GM21529 (cell line): Measurements from ENCODE around the gene IL22RA2.
"Not testable (repeated sequence)": the region's sequence is repeated elsewhere in the genome, so short reads cannot be mapped to it uniquely, and the experiment has no call there.

Experiments used
- ATAC-seq: cut with Tn5 transposase; IDR thresholded peaks from one replicate; pipeline ENCODE4 v1.9.1; 2021; ENCODE audit not compliant: unreplicated experiment

The IL22RA2 gene, protein sequence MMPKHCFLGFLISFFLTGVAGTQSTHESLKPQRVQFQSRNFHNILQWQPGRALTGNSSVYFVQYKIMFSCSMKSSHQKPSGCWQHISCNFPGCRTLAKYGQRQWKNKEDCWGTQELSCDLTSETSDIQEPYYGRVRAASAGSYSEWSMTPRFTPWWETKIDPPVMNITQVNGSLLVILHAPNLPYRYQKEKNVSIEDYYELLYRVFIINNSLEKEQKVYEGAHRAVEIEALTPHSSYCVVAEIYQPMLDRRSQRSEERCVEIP

DNA sequence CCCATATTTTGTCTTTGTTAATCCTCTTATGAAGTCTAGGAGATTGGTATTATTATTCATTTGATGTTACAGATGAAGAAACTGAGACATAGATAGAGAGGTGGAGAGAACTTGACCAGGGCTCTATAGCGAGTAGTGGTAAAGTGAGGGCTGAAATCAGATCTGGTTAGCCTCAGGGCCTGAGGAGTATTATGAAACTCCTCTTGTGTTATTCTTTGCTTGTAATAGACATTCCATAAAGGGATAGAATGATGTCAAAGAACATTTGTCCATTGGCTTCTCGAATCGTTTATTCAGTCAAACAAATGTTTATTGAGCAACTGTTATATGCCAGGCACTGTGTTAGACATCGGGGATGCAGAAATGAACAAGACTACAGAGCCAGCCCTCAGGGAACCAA is at the start of gene IL22RA2:
TSS of gene IL22RA2 (minus strand) at position 144 of the 400 bp plus-strand sequence. CDS start 11,895 bp downstream, outside the sequence.
- ATAC-seq, result no peak

DNA sequence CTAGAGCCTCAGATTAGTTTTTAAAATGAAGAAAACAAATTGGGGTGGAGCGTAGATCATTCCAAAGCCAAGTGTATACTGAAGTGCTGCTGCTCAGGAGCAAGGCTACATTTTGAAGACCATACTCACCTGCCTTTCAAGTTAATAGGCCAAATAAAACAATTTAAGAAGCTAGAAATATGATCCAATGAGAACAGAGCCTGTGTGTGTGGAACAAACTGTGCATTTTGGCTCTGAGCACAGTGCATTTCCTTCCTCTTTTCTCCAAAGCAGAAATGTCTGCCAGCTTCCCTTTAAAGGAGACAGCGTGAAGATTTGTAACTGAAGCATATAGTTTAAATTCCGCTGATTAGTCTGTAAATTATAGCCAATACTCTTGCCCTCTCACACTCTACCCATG is 48.9 kb upstream of the IL22RA2 start:
- ATAC-seq, result no peak

DNA sequence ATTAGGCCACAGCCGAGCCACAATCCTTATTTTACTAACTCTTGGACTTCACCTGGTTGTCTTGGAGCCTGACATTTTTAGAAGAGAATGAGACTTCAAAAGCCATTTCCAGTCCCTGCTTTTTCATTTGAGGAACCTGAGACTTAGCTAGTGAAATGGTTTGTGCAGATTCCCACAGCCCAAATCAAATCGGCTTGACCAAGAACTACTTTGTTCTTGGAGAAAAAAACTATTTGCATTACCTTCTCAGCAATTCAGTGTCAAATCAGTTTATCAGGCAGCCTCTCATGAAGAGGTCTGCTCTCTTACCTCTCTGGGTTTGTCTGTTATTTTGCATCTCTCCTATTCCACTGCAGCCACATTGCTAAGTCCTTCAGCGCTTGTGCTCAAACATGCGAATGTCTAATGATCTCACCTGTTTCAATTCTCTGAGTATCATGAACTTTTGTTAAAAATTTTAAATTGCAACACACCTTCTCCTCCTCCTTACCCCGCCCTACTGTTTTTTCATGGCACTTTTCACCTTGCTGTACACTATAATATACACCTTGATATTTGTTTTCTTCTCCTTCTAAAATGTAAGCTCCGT is 46.3 kb upstream of the IL22RA2 start:
- no peak for ATAC-seq

DNA sequence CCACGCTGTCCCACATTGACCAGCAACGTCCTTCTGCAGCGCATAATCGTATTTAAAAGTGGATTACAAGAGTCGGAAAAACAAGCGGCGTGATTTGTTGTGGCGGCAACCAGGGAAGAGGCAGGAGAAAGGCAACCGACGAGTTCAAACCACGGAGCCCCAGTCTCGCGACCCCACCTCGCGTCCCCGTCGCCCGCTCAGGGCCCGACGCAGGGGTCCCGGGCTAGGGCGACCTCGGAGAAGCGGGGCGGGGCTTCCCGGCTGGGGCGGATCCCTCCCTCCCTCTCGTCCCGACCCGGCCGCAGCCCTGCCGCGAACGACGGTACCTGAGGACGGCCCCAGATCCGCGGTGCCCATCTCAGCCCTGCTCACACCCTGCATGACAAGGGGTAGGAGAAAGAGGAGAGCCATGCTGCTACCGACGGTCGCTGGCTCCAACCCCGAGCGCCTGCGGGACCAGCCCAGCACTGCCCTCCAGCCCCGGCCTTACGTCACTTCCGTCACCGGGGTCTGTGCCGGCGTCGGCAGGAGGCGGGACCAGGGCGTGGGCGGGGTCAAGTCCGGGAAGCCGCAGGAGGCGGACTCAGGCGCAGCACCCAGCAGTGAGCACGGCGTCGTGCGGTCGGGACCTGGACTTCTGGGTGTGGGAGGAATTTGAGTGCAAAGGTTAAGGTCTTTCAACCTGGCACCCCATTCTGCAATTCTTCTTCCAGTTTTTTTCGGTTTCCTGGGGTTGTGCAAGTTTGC is 45.6 kb upstream of the IL22RA2 start, which contains the start of gene IFNGR1:
TSS of gene IFNGR1 (minus strand) at position 469 of the 747 bp plus-strand sequence. CDS start at position 411, 58 bp downstream.
- ATAC-seq, result peak; percentile 87

DNA sequence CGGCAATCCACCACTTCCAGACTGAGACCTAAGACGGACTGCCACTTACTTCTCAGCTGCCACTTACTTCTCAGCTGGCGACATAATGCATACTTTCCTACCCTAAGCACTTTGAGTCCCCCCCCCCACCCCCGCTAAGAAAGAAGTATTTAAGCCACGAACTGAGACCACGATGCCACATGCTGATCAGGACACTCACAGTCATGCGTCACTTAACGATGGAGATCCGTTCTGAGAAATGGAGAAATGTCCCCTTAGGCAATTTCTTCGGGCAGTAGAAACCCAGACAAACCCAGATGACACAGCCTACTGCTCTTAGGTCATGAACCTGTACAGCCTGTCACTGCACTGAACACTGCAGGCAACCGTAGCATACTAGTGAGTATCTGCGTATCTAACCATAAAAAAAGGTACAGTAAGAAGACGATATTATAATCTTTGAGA is 45.1 kb upstream of the IL22RA2 start:
- peak; percentile 29 for ATAC-seq

DNA sequence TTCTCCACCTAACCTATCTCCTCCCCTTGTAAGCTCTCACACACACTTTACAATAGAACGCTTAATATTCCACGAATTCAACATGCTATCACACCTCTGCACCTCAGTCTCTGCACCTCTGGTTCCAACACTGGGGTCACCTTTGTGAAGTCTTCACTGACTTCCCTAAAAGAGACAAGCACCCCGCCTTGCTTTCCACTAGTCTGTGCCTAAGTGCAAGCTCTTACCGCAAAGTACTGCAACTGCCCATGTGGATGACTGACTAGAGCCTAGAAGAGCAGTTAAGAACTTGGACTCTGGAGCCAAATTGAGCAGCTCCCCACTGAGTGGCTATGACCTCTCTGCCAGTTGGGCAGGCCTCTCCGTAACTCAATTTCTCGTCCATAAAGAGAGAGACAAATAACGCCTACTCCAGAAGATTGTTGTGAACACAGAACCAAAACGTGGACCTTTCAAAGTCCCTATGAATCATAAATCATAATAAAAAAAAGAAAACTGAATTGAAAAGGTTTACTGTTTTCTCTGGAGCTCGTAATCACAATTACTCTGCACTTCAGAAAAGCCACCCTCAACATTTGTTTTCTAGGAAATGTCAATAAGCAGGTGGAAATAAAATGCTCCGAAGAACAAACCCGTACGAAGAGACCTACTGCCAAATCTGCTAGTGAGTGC is 44.5 kb upstream of the IL22RA2 start:
- ATAC-seq, result peak; percentile 21

DNA sequence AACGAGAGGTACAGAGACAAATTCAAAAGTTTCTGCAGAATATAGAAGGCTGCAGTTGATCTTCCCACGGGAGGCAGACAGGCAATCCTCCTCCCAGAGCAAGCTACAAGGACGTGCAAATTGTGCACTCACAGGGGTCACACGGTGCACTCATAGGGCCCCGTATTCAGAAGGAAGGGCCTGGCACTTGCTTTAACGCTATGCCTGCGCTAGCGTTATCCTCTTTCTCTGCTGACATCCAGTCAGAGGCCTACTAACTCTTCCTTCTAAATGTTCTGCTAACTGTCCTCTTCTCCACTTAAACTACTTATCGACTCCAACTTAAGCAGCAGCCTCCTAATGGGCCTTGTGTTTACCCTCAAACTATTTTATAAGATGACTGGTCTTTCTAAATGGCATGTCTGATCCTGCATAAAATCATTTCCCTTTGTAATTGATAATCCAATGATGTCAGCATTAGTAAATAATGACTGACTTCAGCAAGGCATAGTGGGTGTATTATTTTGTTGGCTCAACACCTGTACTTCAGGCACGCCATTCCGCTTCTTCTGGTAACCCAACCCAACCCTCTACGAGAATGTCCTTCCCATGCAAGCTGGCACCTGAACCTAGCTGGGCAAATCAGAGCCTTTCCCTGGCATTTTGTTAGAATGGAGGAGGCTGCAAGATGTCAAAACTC is 43.6 kb upstream of the IL22RA2 start:
- ATAC-seq, result no peak

DNA sequence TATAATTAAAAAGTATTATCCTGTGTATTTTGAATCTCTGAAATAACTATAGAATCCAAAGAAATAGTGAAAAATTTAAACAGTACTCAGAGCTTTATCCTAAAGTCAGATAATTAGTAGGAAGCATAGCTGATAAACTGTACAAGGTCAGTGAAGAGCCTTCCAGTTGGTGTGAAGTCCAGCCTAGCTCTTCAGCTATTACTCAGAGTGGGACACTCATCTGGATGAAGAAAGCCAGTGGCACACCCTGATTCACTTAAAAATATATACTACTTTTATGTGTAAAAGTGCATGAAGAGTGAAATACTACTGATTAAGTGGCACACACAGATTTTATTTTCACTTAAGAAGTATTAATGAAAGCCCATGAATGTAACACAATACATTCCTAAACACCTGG is 42.7 kb upstream of the IL22RA2 start:
- no peak for ATAC-seq

DNA sequence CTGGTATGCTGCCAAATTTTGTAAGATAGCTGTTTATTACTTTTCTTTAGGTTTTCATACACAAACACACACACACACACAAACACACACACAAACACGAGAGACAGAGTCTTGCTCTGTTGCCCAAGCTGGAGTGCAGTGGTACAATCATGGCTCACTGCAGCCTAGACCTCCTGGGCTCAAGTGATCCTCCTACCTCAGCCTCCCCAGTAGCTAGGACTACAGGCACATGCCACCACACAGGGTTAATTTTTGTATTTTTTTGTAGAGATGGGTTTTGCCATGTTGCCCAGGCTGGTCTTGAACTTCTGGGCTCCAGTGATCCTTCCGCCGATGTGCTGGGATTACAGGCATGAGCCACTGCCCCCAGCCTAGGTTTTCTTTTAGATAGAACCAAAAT is 42.2 kb upstream of the IL22RA2 start:
- ATAC-seq, result not testable (repeated sequence)

DNA sequence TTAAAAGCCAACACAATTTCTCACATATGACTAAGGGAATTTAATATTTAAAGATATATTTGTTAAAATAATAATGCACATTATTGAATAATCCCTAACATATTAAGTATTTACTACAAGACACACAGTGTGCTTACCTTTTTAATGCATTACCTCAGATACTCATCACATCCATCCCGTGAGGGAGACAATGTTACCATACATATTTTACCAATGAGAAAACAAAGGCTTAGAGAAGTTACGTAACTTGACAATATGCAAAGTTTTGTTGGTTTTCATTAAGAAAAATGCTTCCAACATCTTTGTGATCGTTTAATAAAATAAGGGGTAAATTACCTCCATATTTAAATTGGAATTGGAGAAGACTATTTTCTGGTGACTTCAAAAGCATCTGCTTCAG is 41.5 kb upstream of the IL22RA2 start:
- no peak for ATAC-seq

DNA sequence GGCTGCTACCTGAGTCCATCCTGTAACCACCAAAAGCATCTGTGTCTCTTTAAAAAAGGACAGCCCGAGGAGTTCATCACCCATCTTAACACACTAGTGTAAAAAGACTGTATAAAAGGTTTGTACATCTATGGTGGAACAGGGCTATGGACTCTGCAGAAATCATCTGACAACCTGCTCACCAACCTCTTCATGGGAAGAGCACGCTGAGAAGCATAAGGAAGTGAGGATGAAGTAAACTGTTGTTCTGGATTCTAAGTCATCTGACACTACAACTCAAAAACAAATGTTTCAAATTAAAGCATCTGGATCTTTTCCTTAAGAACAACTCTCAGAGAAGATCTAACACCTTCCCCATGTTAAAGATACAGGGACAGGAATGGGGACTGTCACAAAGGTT is 40.4 kb upstream of the IL22RA2 start:
- no peak for ATAC-seq

DNA sequence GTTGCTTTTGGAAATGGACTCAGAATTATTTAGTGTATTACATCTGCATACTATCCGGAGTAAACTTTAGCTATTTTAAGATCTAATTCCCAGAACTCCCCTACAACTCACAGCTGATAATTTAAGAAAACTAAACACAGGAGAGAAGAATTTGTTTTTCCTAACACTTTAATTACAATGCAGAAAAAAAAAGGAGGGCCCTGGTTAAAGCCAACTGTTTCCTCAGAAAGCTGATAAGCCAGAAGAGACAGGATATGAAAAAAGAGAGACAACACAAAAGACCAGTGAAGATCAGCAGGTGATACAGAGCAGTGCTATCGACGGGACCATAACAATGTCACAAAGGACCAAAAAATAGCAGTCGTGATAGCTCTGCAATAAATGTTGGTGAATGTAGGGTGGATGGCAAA is 39.9 kb upstream of the IL22RA2 start:
- ATAC-seq, result no peak

DNA sequence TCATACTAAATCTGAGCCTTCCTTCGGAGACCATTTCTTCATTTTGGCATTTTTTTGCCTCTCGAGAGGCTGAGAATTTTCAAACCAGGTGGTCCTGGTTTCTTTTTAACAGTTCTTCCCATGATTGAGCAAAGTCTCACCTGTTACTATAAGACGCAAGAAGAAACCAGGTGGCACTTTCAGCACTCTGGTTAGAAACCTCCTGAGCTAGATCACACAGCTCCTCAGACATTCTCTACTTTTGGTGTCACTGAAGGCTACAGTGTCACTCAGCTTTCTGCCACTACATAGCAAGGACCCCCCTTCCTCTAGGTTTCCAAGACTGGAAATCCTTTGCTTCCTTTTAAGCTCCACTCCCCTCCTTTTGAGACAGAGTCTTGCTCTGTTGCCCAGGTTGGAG is 38.5 kb upstream of the IL22RA2 start:
- no peak for ATAC-seq

DNA sequence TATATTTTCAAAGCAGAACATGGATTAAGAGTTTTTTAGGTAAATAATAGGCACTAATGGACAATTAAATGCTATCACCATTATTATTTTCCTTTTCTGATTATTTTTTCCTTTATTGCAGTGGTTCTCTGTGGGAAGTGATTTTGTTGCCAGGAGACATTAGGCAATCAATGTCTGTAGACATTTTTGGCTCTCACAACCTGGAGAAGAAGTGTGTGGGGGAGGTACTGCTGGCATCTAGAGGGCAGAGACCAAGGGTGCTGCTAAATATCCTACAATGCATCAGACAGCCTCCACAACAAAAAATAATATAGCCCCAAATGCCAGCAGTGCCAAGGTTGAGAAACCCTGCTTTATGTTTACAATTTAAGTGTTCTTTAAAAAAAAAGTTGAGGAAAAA is 37.5 kb upstream of the IL22RA2 start:
- no peak for ATAC-seq

DNA sequence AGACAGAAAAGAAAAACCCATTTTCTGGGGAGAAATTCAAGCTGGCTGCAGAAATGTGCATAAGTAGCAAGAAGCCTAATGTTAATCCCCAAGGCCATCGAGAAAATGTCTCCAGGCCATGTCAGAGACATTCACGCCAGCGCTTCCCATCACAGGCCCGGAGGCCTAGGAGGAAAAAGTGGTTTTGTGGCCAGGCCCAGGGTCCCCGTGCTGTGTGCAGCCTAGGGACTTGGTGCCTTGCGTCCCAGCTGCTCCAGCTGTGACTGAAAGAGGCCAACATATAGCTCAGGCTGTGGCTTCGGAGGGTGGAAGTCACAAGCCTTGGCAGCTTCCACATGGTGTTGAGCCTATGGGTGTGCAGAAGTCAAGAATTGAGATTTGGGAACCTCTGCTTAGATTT is 34.8 kb upstream of the IL22RA2 start:
- no peak for ATAC-seq

DNA sequence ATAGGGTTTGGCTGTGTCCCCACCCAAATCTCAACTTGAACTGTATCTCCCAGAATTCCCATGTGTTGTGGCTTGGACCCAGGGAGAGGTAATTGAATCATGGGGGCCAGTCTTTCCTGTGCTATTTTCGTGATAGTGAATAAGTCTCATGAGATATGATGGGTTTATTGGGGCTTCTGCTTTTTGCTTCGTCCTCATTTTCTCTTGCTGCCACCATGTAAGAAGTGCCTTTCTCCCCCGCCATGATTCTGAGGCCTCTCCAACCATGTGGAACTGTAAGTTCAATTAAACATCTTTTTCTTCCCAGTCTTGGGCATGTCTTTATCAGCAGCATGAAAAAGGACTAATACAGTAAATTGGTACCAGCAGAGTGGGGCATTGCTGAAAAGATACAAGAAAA is 34.0 kb upstream of the IL22RA2 start:
- not testable (repeated sequence) for ATAC-seq

DNA sequence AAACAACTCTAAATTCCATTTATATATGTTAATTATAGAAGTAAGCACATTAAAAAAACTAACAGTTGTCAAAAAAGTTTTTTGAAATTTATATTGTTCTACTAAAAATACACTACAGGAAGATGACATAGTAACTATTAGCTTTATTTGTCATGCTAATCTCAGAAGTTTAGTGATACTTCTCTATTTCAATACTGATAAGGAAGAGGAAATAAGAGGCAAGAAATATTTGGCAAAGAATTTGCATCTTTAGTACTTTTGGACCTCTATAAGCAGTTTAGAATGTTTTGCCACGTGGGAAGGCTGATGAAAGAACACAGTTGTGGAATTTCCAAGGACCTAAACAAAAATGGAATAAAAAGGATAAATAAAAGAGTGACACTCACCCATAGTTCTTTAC is 33.1 kb upstream of the IL22RA2 start:
- ATAC-seq, result no peak

DNA sequence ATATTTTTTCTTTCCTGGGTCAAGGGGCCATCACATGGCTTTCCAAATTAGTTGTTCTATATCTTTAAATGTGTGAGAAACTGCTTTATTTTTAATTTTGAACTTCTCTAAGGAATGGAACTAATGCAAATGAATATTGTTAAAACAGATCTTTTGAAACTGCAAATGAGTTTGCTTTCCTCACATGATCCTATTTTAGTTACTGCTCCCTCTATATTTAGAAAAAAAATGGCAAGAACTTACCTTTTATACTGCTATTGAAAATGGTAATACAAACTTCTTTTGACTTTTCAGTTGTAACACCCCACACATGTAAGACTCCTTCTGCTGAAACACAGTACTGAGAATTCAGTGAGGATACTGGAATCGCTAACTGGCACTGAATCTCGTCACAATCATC is 29.8 kb upstream of the IL22RA2 start:
- ATAC-seq, result no peak

DNA sequence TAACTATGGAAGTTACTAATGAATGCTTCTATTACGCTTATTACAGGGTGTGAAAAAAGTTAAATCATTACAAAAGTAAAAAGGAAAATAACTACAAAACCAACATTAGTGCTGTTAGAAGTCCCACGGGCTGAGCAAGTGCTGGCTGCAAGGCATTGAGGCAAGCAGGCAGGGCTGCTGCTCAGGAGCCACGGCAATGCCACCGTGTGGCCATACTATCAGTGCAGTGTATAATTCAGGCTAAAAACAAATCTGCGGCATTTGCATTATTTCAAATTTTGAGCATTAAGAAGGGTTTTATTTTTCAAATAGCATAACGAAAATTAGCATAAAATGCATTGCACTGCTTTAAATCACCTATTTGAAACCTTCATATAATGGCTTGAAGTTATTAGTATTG is 28.6 kb upstream of the IL22RA2 start:
- ATAC-seq, result peak; percentile 56

DNA sequence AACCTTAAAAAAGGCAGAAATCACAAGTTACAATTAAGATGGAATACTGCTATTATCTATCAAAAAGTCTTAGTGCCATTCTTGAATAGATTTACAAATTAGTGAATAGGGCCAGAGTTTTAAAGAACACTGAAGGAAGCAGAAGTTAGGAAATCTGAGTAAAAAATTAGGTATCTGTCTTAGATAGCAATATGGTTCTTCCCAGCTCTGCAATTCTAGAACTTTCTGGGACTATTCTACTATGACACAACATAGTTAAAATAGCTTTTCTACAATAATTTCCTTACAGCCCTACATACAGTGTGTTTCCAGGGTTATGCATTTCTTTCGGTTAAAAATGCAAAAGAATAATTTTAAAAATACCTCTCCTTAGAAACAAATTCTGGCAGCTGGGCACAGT is 27.6 kb upstream of the IL22RA2 start:
- no peak for ATAC-seq

DNA sequence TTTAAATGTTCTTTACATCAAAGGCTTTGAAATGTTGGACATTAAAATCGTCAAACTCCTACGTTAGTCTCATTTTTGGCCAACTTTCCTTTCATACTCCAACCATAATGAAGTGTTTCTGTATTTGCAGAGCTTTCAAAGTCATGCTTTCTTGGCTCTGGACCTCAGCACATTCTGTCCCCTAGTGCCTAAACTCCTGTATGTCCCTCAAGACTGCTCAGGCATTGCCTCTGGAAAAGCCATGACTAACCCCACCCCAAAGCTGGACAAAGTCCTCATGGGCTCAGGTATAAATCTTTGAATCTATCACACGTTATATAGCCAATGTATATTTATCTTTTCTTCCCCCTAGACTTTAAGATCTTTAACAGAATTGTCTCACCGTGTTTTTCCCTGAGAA is 26.8 kb upstream of the IL22RA2 start:
- no peak for ATAC-seq
